Chondrocyte (in vitro differentiated cells): ENCODE measurements around the gene ITLN2. TPM values are rescaled to one million over a fixed set of nuclear protein-coding genes. Genes with fewer than 3 reads are reported as not detected.

Experiments used
- DNase-seq: peaks from one replicate; pipeline ENCODE4 v3.0.0; 2021; ENCODE audit warnings: mixed read lengths, low spot score
- H3K27ac Mint-ChIP-seq: one replicate; pipeline ENCODE4 v1.8.0; 2021; ENCODE audit warnings: mild to moderate bottlenecking, moderate library complexity, mixed read lengths; ENCODE audit not compliant: unreplicated experiment
- H3K27me3 Mint-ChIP-seq: 2 replicates; pipeline ENCODE4 v1.8.0; 2021; ENCODE audit warnings: low read depth, mixed read lengths
- H3K36me3 Mint-ChIP-seq: 2 replicates; pipeline ENCODE4 v1.8.0; 2021; ENCODE audit warnings: low read depth, mixed read lengths
- H3K4me1 Mint-ChIP-seq: 2 replicates; pipeline ENCODE4 v1.8.0; 2021; ENCODE audit warnings: low read depth, mild to moderate bottlenecking, mixed read lengths
- H3K4me3 Mint-ChIP-seq: one replicate; pipeline ENCODE4 v1.8.0; 2021; ENCODE audit warnings: mild to moderate bottlenecking, moderate library complexity, mixed read lengths; ENCODE audit not compliant: unreplicated experiment
- H3K9me3 Mint-ChIP-seq: 2 replicates; pipeline ENCODE4 v1.8.0; 2021; ENCODE audit warnings: low read depth, mixed read lengths
- CTCF ChIP-seq: fragments of 200-600 bp; sonication (generic); IDR thresholded peaks from 2 replicates; pipeline ENCODE4 v1.5.0; 2021; ENCODE audit warnings: antibody characterized with exemption, mild to moderate bottlenecking, moderate library complexity
- long read RNA-seq: library from polyadenylated mRNA; stranded (forward); transcript quantifications from one replicate; pipeline ENCODE4 v2.0.0, GENCODE V29; 2021
- total RNA-seq: library from RNA; stranded (reverse); gene quantifications from 3 replicates; pipeline ENCODE4 v1.2.1, GENCODE V29; 2021

The ITLN2 gene
- total RNA-seq = not detected in 3 replicates
- long read RNA-seq = 0 reads

GRCh38 chr1:160954158-160955104 lies at the start of gene ITLN2:
Gene ITLN2, minus strand, starts transcription at chr1:160954809. Its CDS starts 68 bp downstream, at chr1:160954741.
- Mint-ChIP-seq H3K36me3 (no peaks in the 10 kb centered on the region), H3K27ac (no peak within 1 kb of the TSS), H3K9me3 (no peaks in the 10 kb centered on the region), H3K4me3 (no peak within 1 kb of the TSS), H3K4me1 (no peaks in the 10 kb centered on the region), H3K27me3 (peaks cover 20% of the 10 kb centered on the region)
- no peak for DNase-seq
- peak; percentile 68 for TF ChIP-seq CTCF

- no peak for DNase-seq
- TF ChIP-seq CTCF = no peak
- Mint-ChIP-seq H3K27ac (no peak overlapping the region), H3K27me3 (no peaks in the 10 kb centered on the region), H3K4me3 (no peak overlapping the region), H3K4me1 (no peaks in the 10 kb centered on the region), H3K9me3 (no peaks in the 10 kb centered on the region), H3K36me3 (no peaks in the 10 kb centered on the region)
Measured at GRCh38 chr1:161001525-161001924, 46.9 kb upstream of the ITLN2 start.

- H3K4me3 Mint-ChIP-seq = no peak overlapping the region
- H3K4me1 Mint-ChIP-seq = no peaks in the 10 kb centered on the region
- no peak overlapping the region for H3K27ac Mint-ChIP-seq
Measured at GRCh38 chr1:161000736-161001480, 46.3 kb upstream of the ITLN2 start.

GRCh38 chr1:160999376-160999775 lies 44.8 kb upstream of the ITLN2 start:
- Mint-ChIP-seq H3K4me1 (no peaks in the 10 kb centered on the region), H3K27ac (no peak overlapping the region), H3K36me3 (no peaks in the 10 kb centered on the region), H3K9me3 (no peaks in the 10 kb centered on the region), H3K27me3 (no peaks in the 10 kb centered on the region), H3K4me3 (no peak overlapping the region)
- DNase-seq = no peak
- no peak for TF ChIP-seq CTCF

More at GRCh38 chr1:161000736-161001480, 46.3 kb upstream of the ITLN2 start:
- H3K9me3 Mint-ChIP-seq = no peaks in the 10 kb centered on the region
- no peak for TF ChIP-seq CTCF
- no peaks in the 10 kb centered on the region for H3K27me3 Mint-ChIP-seq
- no peak for DNase-seq
- no peaks in the 10 kb centered on the region for H3K36me3 Mint-ChIP-seq

- H3K27me3 Mint-ChIP-seq = no peaks in the 10 kb centered on the region
- no peak overlapping the region for H3K4me3 Mint-ChIP-seq
- DNase-seq = no peak
- no peaks in the 10 kb centered on the region for H3K36me3 Mint-ChIP-seq
- H3K4me1 Mint-ChIP-seq = no peaks in the 10 kb centered on the region
- TF ChIP-seq CTCF = peak; percentile 74
- no peak overlapping the region for H3K27ac Mint-ChIP-seq
- no peaks in the 10 kb centered on the region for H3K9me3 Mint-ChIP-seq
Measured at GRCh38 chr1:160997323-160998038, 42.9 kb upstream of the ITLN2 start.
